Activated CD4-positive, alpha-beta memory T cell treated with anti-CD3 and anti-CD28 coated beads for 36 hours (primary cell): ENCODE results near the gene MYADML2. TPM values are rescaled to one million over a fixed set of nuclear protein-coding genes. Genes with fewer than 3 reads are reported as not detected.

Experiments used
- total RNA-seq, 2 experiments: library from RNA; stranded (reverse); gene quantifications; one replicate each; pipeline ENCODE4 v1.2.3, GENCODE V29; 2021

MYADML2 gene
- total RNA-seq, 2 experiments from 2014 or later = not detected

Other genes with a start within 250 kb of the MYADML2 start
- gene MRPL12, start 243.9 kb downstream of the MYADML2 start, total RNA-seq = 100 to 1,000 TPM; 112 to 118 TPM
- gene SLC25A10, start 234.9 kb downstream of the MYADML2 start, total RNA-seq = 10 to 100 TPM; 25.1 to 25.7 TPM
- not detected for gene GCGR, start 143.1 kb downstream of the MYADML2 start, total RNA-seq
- gene MCRIP1, start 113.9 kb downstream of the MYADML2 start, total RNA-seq = 10 to 100 TPM; 67.4 to 68.3 TPM
- not detected for gene PPP1R27, start 112.2 kb downstream of the MYADML2 start, total RNA-seq
- 100 to 1,000 TPM; 358 to 367 TPM for gene P4HB, start 86.7 kb downstream of the MYADML2 start, total RNA-seq
- gene ARHGDIA, start 75.9 kb downstream of the MYADML2 start, total RNA-seq = 100 to 1,000 TPM; 526 to 531 TPM
- gene ALYREF, start 55.6 kb downstream of the MYADML2 start, total RNA-seq = 100 to 1,000 TPM; 208 to 210 TPM
- gene ANAPC11, start 55.5 kb downstream of the MYADML2 start, total RNA-seq = 100 to 1,000 TPM; 172 to 173 TPM
- not detected for gene NPB, start 45.0 kb downstream of the MYADML2 start, total RNA-seq
- 10 to 100 TPM; 28.8 to 29.7 TPM for gene PCYT2, start 35.8 kb downstream of the MYADML2 start, total RNA-seq
- gene SIRT7, start 29.1 kb downstream of the MYADML2 start, total RNA-seq = 10 to 100 TPM; 32.0 to 33.1 TPM
- 10 to 100 TPM; 23.4 to 24.1 TPM for gene MAFG, start 19.5 kb downstream of the MYADML2 start, total RNA-seq
- gene PYCR1, start 9.9 kb downstream of the MYADML2 start, total RNA-seq = 10 to 100 TPM; 88.9 to 89.8 TPM
- under 1 TPM; 0.22 to 0.40 TPM for gene NOTUM, start 14.0 kb upstream of the MYADML2 start, total RNA-seq
- 10 to 100 TPM; 25.4 to 27.1 TPM for gene ASPSCR1, start 30.4 kb upstream of the MYADML2 start, total RNA-seq
- gene CENPX, start 75.6 kb upstream of the MYADML2 start, total RNA-seq = 10 to 100 TPM; 83.0 to 85.8 TPM
- gene LRRC45, start 76.1 kb upstream of the MYADML2 start, total RNA-seq = 10 to 100 TPM; 16.3 to 19.0 TPM
- 1 to 10 TPM; 6.3 to 8.1 TPM for gene RAC3, start 84.4 kb upstream of the MYADML2 start, total RNA-seq
- gene DCXR, start 90.5 kb upstream of the MYADML2 start, total RNA-seq = 100 to 1,000 TPM; 105 to 115 TPM
- 10 to 100 TPM; 16.5 to 17.5 TPM for gene RFNG, start 104.6 kb upstream of the MYADML2 start, total RNA-seq
- gene GPS1, start 104.7 kb upstream of the MYADML2 start, total RNA-seq = 10 to 100 TPM; 86.8 to 89.1 TPM
- 100 to 1,000 TPM; 118 to 131 TPM for gene DUS1L, start 118.6 kb upstream of the MYADML2 start, total RNA-seq
- gene FASN, start 151.0 kb upstream of the MYADML2 start, total RNA-seq = 100 to 1,000 TPM; 209 to 212 TPM